ENCODE data around the gene GRK4. TPM values are rescaled to one million over a fixed set of nuclear protein-coding genes. Genes with fewer than 3 reads are reported as not detected.
A peak's percentile ranks its signal among the peaks of the same experiment; 100 is the strongest.

Gene GRK4
- total and polyA plus RNA-seq, 2 experiments from 2014 or later, result 5.8 to 6.5 TPM

DNA sequence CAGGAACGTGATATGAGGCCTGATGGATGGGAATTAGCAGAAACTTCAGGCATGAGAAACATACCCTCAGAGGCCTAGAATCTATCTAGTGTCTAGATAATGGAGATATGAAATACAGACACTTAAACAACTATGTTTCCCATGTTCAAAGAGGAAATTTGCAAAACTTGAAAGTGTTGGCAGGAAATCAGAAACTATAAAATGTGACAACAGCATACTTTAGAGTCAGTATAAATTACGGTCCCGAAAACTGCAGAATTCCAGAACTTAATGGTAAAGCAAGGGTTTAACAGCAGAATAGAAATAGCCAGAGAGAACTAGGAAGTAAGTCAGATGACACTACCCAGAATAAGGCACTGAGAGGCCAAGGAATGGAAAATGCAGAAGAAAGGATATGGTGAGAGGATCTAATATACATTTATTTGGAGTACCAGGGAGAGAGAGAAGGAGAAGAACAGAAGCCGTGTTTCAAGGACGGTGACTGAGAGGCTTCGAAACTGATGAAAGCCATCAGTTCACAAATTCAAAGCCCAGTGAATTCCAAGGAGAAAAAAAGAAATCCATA, 103.5 kb downstream of the GRK4 start:
- H3K4me2 ChIP-seq (ENCODE audit: unreplicated experiment), result no peak overlapping the region
- H3K9me3 ChIP-seq (ENCODE audit: low read depth), result no peaks in the 10 kb centered on the region
- H4K20me1 ChIP-seq (ENCODE audit: insufficient read depth), result no peaks in the 10 kb centered on the region
- H3K27ac ChIP-seq, result no peak overlapping the region
- H3K79me2 ChIP-seq (ENCODE audit: insufficient read depth), result no peaks in the 10 kb centered on the region
- DNase-seq, result no peak
- in situ Hi-C loops (cut with MboI), result no loop called here
- no peaks in the 10 kb centered on the region for H3K36me3 ChIP-seq (ENCODE audit: low read depth)
- peaks cover 8% of the 10 kb centered on the region for H3K4me1 ChIP-seq (ENCODE audit: insufficient read depth)
- H3K27me3 ChIP-seq (replicated peaks; ENCODE audit: insufficient read depth), result no peaks in the 10 kb centered on the region
- no peak overlapping the region for H2AFZ ChIP-seq
- H3K4me3 ChIP-seq, result no peak overlapping the region
- no peaks in the 10 kb centered on the region for H3K9me2 ChIP-seq (ENCODE audit: insufficient read depth)
- TF ChIP-seq EZH2phosphoT487 (IDR thresholded peaks at IDR 0.05; ENCODE audit: insufficient read depth, low read depth) (no peak), EZH2 (IDR thresholded peaks at IDR 0.05; ENCODE audit: insufficient read depth, poor library complexity, severe bottlenecking) (no peak)
- H3F3A ChIP-seq (ENCODE audit: insufficient read depth), result peaks cover 6% of the 10 kb centered on the region
- H3K9ac ChIP-seq, result no peak overlapping the region
- WGBS, 2 experiments (ENCODE audit: low coverage in 1 of 2, low lambda C conversion rate in 2 of 2, missing lambda C conversion rate in 2 of 2), result 73 to 74% methylated on average over 6 of the region's 6 CpGs

DNA sequence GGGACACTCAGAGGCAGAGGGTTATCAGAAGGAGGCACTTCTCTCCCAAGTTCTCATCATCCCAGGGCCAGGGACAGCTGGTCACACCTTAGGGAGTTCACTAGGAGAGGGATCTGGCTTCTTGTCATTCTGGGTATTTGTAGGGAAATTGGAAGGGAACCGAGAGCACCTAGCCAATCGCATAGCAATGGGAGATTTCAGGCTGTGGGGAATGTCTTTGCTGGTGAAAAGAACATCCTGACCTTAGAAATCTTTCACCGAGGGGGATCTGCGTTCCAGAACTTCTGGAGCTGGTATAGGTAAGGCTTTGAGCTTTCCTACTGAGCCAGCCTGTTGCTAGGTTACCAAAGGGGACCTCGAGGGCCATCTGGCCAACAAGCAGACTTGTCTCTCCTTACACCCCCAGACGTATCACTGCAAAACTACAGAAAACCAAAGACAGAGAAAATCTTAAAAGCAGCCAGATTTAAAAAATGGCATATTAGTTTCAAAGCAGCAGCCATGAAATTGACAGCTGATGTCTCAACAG, 104.2 kb downstream of the GRK4 start:
- H3F3A ChIP-seq (ENCODE audit: insufficient read depth), result peaks cover 6% of the 10 kb centered on the region
- no peak overlapping the region for H2AFZ ChIP-seq
- H3K4me3 ChIP-seq, result no peak overlapping the region
- no peaks in the 10 kb centered on the region for H4K20me1 ChIP-seq (ENCODE audit: insufficient read depth)
- no peaks in the 10 kb centered on the region for H3K9me3 ChIP-seq (ENCODE audit: low read depth)
- H3K9me2 ChIP-seq (ENCODE audit: insufficient read depth), result no peaks in the 10 kb centered on the region
- H3K27ac ChIP-seq, result no peak overlapping the region
- 56 to 72% methylated on average over 6 of the region's 6 CpGs for WGBS, 2 experiments (ENCODE audit: low coverage in 1 of 2, low lambda C conversion rate in 2 of 2, missing lambda C conversion rate in 2 of 2)
- H3K4me1 ChIP-seq (ENCODE audit: insufficient read depth), result peaks cover 8% of the 10 kb centered on the region
- no peaks in the 10 kb centered on the region for H3K27me3 ChIP-seq (replicated peaks; ENCODE audit: insufficient read depth)
- TF ChIP-seq EZH2phosphoT487 (IDR thresholded peaks at IDR 0.05; ENCODE audit: insufficient read depth, low read depth) (no peak), EZH2 (IDR thresholded peaks at IDR 0.05; ENCODE audit: insufficient read depth, poor library complexity, severe bottlenecking) (no peak)
- H3K79me2 ChIP-seq (ENCODE audit: insufficient read depth), result no peaks in the 10 kb centered on the region
- in situ Hi-C loops (cut with MboI), result no loop called here
- no peak for DNase-seq
- no peak overlapping the region for H3K9ac ChIP-seq
- H3K36me3 ChIP-seq (ENCODE audit: low read depth), result no peaks in the 10 kb centered on the region
- no peak overlapping the region for H3K4me2 ChIP-seq (ENCODE audit: unreplicated experiment)

DNA sequence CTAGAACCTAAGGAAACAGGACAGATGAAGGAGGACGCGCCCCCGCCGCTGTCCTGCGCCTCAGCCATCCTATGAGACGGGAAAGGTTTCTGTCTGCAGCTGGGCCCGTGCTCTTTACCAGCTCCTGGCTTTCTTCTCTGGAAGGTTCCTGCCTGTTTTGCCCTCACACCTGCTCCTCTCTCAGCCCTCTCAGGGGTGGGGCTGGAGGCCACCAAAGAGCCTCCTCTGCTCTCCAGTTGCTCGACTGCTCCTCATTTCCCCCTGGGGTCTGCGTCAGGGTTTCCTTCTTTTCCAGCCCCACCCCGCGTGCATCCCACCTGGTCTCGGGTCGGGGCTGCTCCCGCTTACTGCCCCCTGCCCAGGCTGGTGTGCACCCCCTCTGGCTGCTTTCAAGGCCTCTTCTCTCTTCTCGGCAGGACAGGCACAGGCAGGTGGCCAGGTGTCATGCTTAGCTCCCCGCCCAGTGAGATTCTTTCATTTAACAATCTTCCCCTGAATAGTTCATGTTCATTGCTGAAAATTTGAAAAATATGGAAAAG, 106.4 kb downstream of the GRK4 start:
- Histone ChIP-seq H2AFZ (no peak overlapping the region), H3K27ac (no peak overlapping the region), H3K9me2 (ENCODE audit: insufficient read depth) (no peaks in the 10 kb centered on the region), H3K4me2 (ENCODE audit: unreplicated experiment) (no peak overlapping the region), H4K20me1 (ENCODE audit: insufficient read depth) (no peaks in the 10 kb centered on the region), H3K4me1 (ENCODE audit: insufficient read depth) (peaks cover 8% of the 10 kb centered on the region), H3F3A (ENCODE audit: insufficient read depth) (peaks cover 6% of the 10 kb centered on the region), H3K27me3 (replicated peaks; ENCODE audit: insufficient read depth) (no peaks in the 10 kb centered on the region), H3K36me3 (ENCODE audit: low read depth) (no peaks in the 10 kb centered on the region), H3K9ac (no peak overlapping the region), H3K4me3 (no peak overlapping the region), H3K79me2 (ENCODE audit: insufficient read depth) (no peaks in the 10 kb centered on the region), H3K9me3 (ENCODE audit: low read depth) (no peaks in the 10 kb centered on the region)
- 78 to 79% methylated on average over 15 to 16 of the region's 16 CpGs for WGBS, 2 experiments (ENCODE audit: low coverage in 1 of 2, low lambda C conversion rate in 2 of 2, missing lambda C conversion rate in 2 of 2)
- no peak for DNase-seq
- in situ Hi-C loops (cut with MboI), result no loop called here
- TF ChIP-seq EZH2 (IDR thresholded peaks at IDR 0.05; ENCODE audit: insufficient read depth, poor library complexity, severe bottlenecking) (no peak), EZH2phosphoT487 (IDR thresholded peaks at IDR 0.05; ENCODE audit: insufficient read depth, low read depth) (no peak)

DNA sequence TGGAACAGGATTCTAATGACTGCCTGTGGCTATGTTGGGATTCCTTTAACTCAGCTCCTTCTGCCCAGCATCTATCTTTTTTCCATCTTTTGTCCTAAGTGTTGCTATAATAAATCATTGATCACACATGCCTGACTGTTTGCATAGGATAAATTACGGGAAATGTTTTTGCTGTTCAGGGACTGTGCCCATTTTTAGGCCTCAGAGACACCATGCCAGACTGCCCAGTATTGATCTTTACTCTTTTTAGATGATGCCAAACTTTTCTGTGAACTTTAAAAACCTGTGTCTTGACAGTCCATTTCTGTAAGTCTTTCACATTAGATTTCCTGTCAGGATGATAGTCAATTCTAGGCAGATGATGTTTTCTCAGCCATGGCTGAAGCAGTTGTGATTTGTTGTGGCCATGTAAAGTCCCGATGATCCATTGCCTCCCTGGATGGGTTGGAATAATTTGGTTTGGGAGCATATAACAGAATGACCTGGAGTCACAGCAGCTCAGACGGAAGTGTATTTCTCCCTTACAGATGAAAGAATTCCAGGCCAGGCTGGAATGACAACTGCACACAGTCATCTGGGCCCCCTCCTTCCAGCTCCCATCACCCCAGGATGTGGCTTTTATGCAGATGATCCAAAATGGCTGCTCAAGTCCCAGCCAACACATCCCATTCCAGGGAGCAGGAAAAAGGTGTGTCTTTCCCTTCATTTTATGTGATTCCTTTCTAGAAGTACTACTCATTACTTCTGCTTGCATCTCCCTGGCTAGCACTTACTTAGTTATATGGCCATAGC, 107.5 kb downstream of the GRK4 start:
- H3K9me2 ChIP-seq (ENCODE audit: insufficient read depth), result no peaks in the 10 kb centered on the region
- peaks cover 9% of the 10 kb centered on the region for H3F3A ChIP-seq (ENCODE audit: insufficient read depth)
- peak; percentile 52 for DNase-seq
- H3K9ac ChIP-seq, result no peak overlapping the region
- no peaks in the 10 kb centered on the region for H3K27me3 ChIP-seq (replicated peaks; ENCODE audit: insufficient read depth)
- peaks cover 7% of the 10 kb centered on the region for H3K79me2 ChIP-seq (ENCODE audit: insufficient read depth)
- H3K4me2 ChIP-seq (ENCODE audit: unreplicated experiment), result no peak overlapping the region
- in situ Hi-C loops (cut with MboI), result no loop called here
- H4K20me1 ChIP-seq (ENCODE audit: insufficient read depth), result no peaks in the 10 kb centered on the region
- H2AFZ ChIP-seq, result peak overlapping the region; percentile 74
- H3K4me1 ChIP-seq (ENCODE audit: insufficient read depth), result peaks cover 8% of the 10 kb centered on the region
- peak overlapping the region; percentile 43 for H3K27ac ChIP-seq
- no peaks in the 10 kb centered on the region for H3K36me3 ChIP-seq (ENCODE audit: low read depth)
- H3K9me3 ChIP-seq (ENCODE audit: low read depth), result no peaks in the 10 kb centered on the region
- TF ChIP-seq EZH2 (IDR thresholded peaks at IDR 0.05; ENCODE audit: insufficient read depth, poor library complexity, severe bottlenecking) (no peak), EZH2phosphoT487 (IDR thresholded peaks at IDR 0.05; ENCODE audit: insufficient read depth, low read depth) (no peak)
- H3K4me3 ChIP-seq, result no peak overlapping the region
- 52 to 65% methylated on average over 3 of the region's 3 CpGs for WGBS, 2 experiments (ENCODE audit: low coverage in 1 of 2, low lambda C conversion rate in 2 of 2, missing lambda C conversion rate in 2 of 2)

All from GM23248 (cell line).